ENCODE measurements around the gene ARHGEF7. TPM values are rescaled to one million over a fixed set of nuclear protein-coding genes. Genes with fewer than 3 reads are reported as not detected.
"Not testable (repeated sequence)": the region's sequence is repeated elsewhere in the genome, so short reads cannot be mapped to it uniquely, and the experiment has no call there.

The ARHGEF7 gene
- total RNA-seq, 2 experiments from 2014 or later: 67.0 to 71.2 TPM

GRCh38 chr13:111184458-111185401 is 69.6 kb downstream of the ARHGEF7 start:
- H3K9me3 Mint-ChIP-seq: no peaks in the 10 kb centered on the region
- POLR2A ChIA-PET: interaction anchor here (0.6 to 1.4 kb wide), 5 partner anchors 10 to 28 kb away, joined by 3 to 4 read pairs (median 4); no protein-coding TSS in a partner anchor
- intact Hi-C loops (cut with micrococcal nuclease): no loop called here

GRCh38 chr13:111186305-111186935 is 71.3 kb downstream of the ARHGEF7 start:
- Mint-ChIP-seq H3K4me3 (no peak overlapping the region), H3K36me3 (ENCODE audit: low read depth) (peaks cover 45% of the 10 kb centered on the region), H3K9me3 (no peaks in the 10 kb centered on the region), H3K4me1 (ENCODE audit: low read depth) (peaks cover 99% of the 10 kb centered on the region), H3K27ac (peak overlapping the region; percentile 50), H3K27me3 (no peaks in the 10 kb centered on the region)
- intact Hi-C loops (cut with micrococcal nuclease): no loop called here
- no peak for TF ChIP-seq CTCF (IDR thresholded peaks at IDR 0.05)
- ChIA-PET POLR2A (interaction anchor here (1.4 kb wide), 1 partner anchor 30 kb away, joined by 4 read pairs; no protein-coding TSS in a partner anchor), CTCF (interaction anchor here (1.2 kb wide), 1 partner anchor 118 kb away, joined by 3 read pairs; no protein-coding TSS in a partner anchor)
- DNase-seq (no peak), ATAC-seq (no peak)

More at GRCh38 chr13:111184458-111185401, 69.6 kb downstream of the ARHGEF7 start:
- no peak for TF ChIP-seq CTCF (IDR thresholded peaks at IDR 0.05)
- H3K4me1 Mint-ChIP-seq (ENCODE audit: low read depth): peaks cover 98% of the 10 kb centered on the region
- CTCF ChIA-PET: interaction anchor here (1.1 to 1.3 kb wide), 2 partner anchors 33 to 117 kb away, joined by 3 to 4 read pairs; no protein-coding TSS in a partner anchor
- peak overlapping the region; percentile 58 for H3K4me3 Mint-ChIP-seq
- no peaks in the 10 kb centered on the region for H3K27me3 Mint-ChIP-seq
- peak overlapping the region; percentile 87 for H3K27ac Mint-ChIP-seq
- ATAC-seq: peak; percentile 74
- peaks cover 52% of the 10 kb centered on the region for H3K36me3 Mint-ChIP-seq (ENCODE audit: low read depth)
- DNase-seq: peak; percentile 70

DNA sequence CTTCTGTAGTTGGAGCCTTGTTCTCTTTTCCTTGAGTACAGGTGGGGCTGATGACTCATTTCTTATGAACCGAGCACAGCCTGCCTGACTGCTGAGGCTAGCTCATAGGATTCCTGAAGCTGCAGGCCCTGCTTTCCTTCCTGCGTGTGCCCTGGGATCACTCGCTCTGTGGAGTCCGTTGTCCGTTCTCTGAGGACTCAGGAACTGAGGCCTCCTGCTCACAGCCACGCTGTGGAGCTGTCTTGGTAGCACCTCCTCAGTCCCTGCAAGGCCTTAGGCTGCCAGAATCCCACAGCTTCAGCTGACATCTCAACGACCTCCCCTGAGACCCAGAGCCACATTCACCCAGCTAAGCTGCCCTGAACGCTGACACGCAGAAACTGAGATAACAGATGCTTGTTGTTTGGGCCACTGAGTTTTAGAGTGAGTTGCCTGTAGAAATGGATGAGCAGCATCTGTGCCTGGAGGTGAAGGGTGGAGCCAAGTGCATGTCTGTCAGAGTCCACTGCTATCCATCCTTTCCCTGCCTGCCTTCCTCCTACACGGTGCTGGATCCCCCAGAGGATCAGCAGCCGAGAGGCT is 72.9 kb downstream of the ARHGEF7 start:
- POLR2A ChIA-PET: interaction anchor here (1.4 to 1.8 kb wide), 3 partner anchors 11 to 35 kb away, joined by 4 to 6 read pairs (median 6); no protein-coding TSS in a partner anchor
- Mint-ChIP-seq H3K36me3 (ENCODE audit: low read depth) (peaks cover 28% of the 10 kb centered on the region), H3K27me3 (no peaks in the 10 kb centered on the region)

DNA sequence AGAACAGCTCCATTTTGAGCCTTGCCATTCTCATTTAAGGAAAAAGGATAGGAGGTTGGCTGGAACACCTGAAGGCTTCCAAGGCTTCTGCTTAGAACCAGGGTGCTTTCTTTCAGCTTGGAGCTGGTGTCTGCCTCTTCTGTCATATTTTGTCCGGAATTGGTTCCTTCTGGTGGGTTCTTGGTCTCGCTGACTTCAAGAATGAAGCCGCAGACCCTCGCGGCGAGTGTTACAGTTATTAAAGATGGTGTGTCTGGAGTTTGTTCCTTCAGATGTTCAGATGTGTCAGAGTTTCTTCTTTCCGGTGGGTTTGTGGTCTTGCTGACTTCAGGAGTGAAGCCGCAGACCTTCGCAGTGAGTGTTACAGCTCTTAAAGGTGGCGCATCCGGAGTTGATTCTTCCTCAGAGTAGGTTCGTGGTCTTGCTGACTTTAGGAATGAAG is 74.0 kb downstream of the ARHGEF7 start:
- intact Hi-C loops (cut with micrococcal nuclease): loop anchor here (2.0 kb wide), 1 partner anchor 34 kb away; no protein-coding TSS in a partner anchor
- POLR2A ChIA-PET: interaction anchor here (1.3 to 1.8 kb wide), 6 partner anchors 10 to 36 kb away, joined by 4 to 10 read pairs (median 6); no protein-coding TSS in a partner anchor
- Mint-ChIP-seq H3K4me3 (peak overlapping the region; percentile 68), H3K27ac (peak overlapping the region; percentile 87), H3K4me1 (ENCODE audit: low read depth) (peaks cover 84% of the 10 kb centered on the region), H3K36me3 (ENCODE audit: low read depth) (peaks cover 24% of the 10 kb centered on the region)
- not testable (repeated sequence) for H3K9me3 Mint-ChIP-seq, H3K27me3 Mint-ChIP-seq
- DNase-seq (peak; percentile 90), ATAC-seq (peak; percentile 50)
- CTCF ChIA-PET: interaction anchor here (0.7 to 2.7 kb wide), 9 partner anchors 10 to 456 kb away, joined by 3 to 8 read pairs (median 3); no protein-coding TSS in a partner anchor

More for the DNA sequence above, 72.9 kb downstream of the ARHGEF7 start:
- ATAC-seq (no peak), DNase-seq (peak; percentile 29)
- CTCF ChIA-PET: interaction anchor here (1.1 to 2.7 kb wide), 6 partner anchors 11 to 120 kb away, joined by 3 to 8 read pairs (median 4); no protein-coding TSS in a partner anchor
- intact Hi-C loops (cut with micrococcal nuclease): loop anchor here (2.0 kb wide), 1 partner anchor 33 kb away; no protein-coding TSS in a partner anchor
- H3K27ac Mint-ChIP-seq: peak overlapping the region; percentile 31
- no peak overlapping the region for H3K4me3 Mint-ChIP-seq
- no peak for TF ChIP-seq CTCF (IDR thresholded peaks at IDR 0.05)
- peaks cover 86% of the 10 kb centered on the region for H3K4me1 Mint-ChIP-seq (ENCODE audit: low read depth)
- no peaks in the 10 kb centered on the region for H3K9me3 Mint-ChIP-seq

GRCh38 chr13:111189516-111189915 is 74.4 kb downstream of the ARHGEF7 start:
- H3K27ac Mint-ChIP-seq: peak overlapping the region; percentile 87
- H3K4me3 Mint-ChIP-seq: peak overlapping the region; percentile 68
- H3K36me3 Mint-ChIP-seq (ENCODE audit: low read depth): peaks cover 23% of the 10 kb centered on the region
- H3K4me1 Mint-ChIP-seq (ENCODE audit: low read depth): peaks cover 83% of the 10 kb centered on the region
- POLR2A ChIA-PET: interaction anchor here (1.3 to 1.8 kb wide), 5 partner anchors 9 to 15 kb away, joined by 5 to 10 read pairs (median 6); no protein-coding TSS in a partner anchor
- intact Hi-C loops (cut with micrococcal nuclease): loop anchor here (2.0 kb wide), 1 partner anchor 35 kb away; no protein-coding TSS in a partner anchor
- peak; percentile 19 for ATAC-seq
- not testable (repeated sequence) for H3K27me3 Mint-ChIP-seq, H3K9me3 Mint-ChIP-seq, DNase-seq
- CTCF ChIA-PET: interaction anchor here (0.7 to 2.7 kb wide), 6 partner anchors 11 to 122 kb away, joined by 3 to 8 read pairs (median 5); no protein-coding TSS in a partner anchor

- H3K36me3 Mint-ChIP-seq (ENCODE audit: low read depth): peaks cover 32% of the 10 kb centered on the region
- H3K27ac Mint-ChIP-seq; H3K27me3 Mint-ChIP-seq; intact Hi-C loops (cut with micrococcal nuclease); DNase-seq; POLR2A ChIA-PET; H3K9me3 Mint-ChIP-seq; CTCF ChIA-PET; H3K4me3 Mint-ChIP-seq; ATAC-seq: not testable (repeated sequence)
- H3K4me1 Mint-ChIP-seq (ENCODE audit: low read depth): peaks cover 50% of the 10 kb centered on the region
Measured at GRCh38 chr13:111193223-111193622, 78.1 kb downstream of the ARHGEF7 start.

DNA sequence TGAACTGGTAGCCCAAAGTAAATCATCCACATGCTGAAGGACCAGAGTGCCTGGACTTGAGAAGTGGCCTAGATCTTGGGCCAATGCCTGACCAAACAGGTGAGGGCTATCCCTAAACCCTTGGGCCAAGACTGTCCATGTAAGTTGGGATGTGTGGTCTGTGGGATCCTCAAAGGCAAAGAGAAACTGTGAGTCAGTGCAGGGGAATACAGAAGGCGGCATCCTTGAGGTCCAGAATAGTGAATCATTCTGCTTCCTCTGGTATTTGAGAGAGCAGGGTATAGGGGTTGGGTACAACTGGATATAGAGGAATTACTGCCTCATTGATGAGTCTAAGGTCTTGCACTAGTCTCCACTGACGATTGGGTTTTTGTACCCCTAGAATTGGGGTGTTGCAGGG is 79.5 kb downstream of the ARHGEF7 start:
- H3K9me3 Mint-ChIP-seq; H3K4me3 Mint-ChIP-seq; CTCF ChIA-PET; DNase-seq; intact Hi-C loops (cut with micrococcal nuclease); ATAC-seq; POLR2A ChIA-PET; H3K27ac Mint-ChIP-seq; H3K27me3 Mint-ChIP-seq: not testable (repeated sequence)
- Mint-ChIP-seq H3K4me1 (ENCODE audit: low read depth) (peaks cover 44% of the 10 kb centered on the region), H3K36me3 (ENCODE audit: low read depth) (peaks cover 38% of the 10 kb centered on the region)

Measured in activated CD8-positive, alpha-beta T cell treated with anti-CD3 and anti-CD28 coated beads for 36 hours (primary cell).